Nucleus accumbens (tissue), 56 donors: ENCODE measurements around the gene TRNP1.

Experiments
- DNase-seq, 56 donors: peaks; one replicate each; lab custom pipeline; 2025; lab: John Stamatoyannopoulos, UW

TRNP1 gene

DNA sequence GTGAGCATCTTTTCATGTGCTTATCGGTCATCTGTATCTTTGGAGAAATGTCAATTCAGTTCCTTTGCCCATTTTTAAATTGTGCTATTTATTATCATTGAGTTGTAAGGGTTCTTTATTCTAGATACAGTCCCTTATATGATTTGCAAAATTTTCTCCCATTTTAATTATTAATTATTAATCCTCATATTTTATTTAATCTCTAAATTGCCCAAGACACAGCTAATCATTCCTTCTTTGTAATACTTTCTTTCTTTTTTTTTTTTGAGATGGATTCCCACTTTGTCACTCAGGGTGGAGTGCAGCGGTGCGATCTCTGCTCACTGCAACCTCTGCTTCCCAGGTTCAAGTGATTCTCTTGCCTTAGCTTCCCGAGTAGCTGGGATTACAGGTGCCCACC, 32.2 kb downstream of the TRNP1 start:
- no peak for DNase-seq

GRCh38 chr1:27026621-27027574, 33.4 kb downstream of the TRNP1 start:
- DNase-seq = no peak

DNA sequence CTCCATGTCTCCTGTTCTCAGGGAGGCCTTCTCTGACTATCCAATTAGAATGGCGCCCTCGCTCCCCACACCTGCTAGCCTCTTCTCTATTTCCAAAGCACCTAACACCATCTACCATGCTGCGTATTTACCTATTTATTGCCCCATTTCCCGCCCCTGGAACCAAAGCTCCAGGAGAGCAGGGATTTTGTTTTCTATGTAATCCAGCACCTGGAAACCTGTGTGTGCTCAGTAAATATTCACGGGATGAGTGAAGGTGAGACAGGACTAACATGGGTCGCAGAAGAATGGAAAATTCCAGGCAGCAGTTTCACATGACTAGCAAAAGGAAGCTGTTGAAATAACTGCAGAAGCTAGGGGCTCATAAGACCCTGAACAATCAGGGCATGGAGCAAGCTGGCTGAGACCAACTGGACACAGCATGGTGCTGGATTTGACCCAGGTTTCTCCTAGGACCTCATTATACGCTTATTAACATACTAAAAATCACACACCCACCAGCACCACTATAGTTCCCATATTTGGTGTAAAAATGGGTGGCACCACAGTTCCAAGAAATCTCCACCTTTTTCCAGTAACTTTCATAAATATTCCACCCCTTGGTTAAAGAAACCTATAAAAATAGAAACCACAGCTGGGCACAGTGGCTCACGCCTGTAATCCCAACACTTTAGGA, 34.2 kb downstream of the TRNP1 start:
- DNase-seq = no peak

GRCh38 chr1:27029517-27029916, 36.0 kb downstream of the TRNP1 start:
- DNase-seq = no peak

DNA sequence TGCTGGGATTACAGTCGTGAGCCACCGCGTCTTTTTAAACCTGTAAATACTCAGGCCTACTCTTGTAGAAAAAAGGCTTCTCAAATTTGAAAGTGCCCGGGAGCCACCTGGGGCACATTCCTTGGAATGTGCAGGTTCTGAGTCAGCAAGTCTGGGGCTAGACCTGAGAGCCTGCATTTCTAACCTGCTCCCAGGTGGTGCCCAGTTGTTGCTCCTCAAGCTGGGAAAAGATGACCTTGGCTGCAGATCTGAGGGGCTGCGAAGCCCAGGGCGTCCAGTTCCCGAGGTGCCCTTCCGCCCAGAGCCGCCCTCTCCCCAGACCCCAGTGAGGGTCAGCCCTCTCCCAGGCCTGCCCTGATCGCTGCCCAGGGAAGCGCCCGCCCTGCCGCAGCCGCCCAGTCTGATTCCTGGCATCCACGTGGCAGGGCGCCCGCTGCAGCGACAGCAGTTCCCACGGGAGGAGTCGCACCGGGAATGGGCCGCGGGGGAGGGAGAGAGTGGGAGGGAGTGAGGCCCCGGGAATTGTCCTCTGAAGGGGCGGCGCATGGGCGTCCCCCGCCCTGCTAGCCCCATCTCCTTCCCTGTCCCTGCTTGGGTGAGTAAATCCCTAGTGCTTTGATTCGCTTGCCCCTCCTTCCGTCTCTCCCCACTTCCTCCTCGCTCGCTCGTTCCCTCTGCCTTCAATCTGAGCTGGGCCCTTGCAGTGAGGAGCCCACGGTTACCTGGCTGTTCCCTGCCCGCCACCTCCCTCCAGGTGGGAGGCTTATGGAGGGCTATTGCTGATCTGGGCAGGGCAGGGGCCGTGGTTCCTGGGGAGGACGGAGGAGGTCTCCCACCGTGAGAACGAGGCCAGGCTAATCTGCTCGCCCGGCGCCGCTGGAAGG, 38.0 kb downstream of the TRNP1 start:
- DNase-seq = peak in 43 of 56 donors; percentile 2 to 82 (median 34)

DNA sequence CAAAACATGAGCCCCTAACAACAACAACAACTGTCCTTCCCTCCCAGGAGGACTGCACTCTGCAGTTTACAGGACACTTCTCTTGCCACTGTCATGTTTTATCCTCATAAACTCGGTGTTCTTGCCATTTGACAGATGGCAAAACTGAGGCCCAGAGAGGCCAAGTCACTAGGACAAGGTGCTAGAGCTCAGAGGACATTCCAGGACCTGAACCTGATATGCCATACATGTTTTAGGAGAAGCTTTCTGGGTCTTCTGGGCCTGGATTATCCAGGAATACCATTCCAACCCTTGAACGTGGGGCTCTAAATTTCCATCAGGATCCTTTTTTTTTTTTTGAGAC, 38.6 kb downstream of the TRNP1 start:
- no peak for DNase-seq

DNA sequence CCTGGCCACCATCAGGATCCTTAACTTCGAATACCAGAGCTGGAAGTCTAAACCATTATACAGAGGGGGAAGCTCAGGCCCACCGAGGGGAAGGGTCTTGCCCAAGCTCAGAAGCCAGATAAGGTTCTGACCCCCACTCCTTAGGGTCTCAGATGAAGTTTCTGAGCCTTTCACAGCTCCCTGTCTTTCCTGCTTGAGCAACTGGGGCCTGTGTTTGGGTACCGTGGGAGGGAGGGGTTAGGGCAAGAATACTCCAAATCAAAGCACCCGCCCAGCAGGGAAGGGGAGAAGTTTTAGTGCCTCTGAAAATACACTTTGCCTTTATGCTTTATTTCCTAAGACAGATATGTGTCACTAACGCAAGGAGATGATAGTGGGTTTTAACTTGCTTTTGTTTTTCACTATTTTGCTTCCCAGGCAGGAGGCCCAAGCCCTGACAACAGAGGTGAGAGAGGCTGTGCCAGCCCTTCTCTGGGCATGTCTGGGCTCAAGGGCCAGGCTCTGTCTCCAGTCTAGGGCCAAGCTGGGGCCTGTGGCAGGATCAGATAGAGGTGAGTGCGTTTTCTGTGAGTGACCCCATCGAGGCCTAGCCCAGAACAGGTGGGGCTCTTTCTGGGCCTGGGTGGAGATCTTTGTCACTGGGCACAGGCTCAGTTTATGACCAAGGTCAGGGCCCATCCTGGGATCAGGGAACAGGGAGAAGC, 39.7 kb downstream of the TRNP1 start:
- no peak for DNase-seq

DNA sequence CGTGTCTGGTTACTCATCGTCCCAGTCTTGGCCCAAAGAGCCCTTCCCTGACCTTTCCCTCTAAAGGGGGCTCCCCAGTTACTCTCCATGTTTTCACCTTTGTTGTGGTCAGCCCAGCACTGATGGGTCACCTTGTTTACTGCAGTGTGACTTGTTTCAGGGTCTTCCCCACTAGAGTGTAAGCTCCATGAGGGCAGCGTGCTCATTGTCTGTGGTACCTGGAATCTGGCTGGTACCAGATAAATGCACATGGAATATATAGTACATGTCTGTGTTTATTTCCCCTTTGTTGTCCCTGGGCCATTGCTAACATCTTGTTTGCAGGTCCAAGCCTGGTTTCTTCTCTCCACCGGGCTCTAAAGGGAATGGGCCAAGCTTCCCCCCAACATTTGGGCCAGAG, 41.9 kb downstream of the TRNP1 start:
- DNase-seq = no peak

DNA sequence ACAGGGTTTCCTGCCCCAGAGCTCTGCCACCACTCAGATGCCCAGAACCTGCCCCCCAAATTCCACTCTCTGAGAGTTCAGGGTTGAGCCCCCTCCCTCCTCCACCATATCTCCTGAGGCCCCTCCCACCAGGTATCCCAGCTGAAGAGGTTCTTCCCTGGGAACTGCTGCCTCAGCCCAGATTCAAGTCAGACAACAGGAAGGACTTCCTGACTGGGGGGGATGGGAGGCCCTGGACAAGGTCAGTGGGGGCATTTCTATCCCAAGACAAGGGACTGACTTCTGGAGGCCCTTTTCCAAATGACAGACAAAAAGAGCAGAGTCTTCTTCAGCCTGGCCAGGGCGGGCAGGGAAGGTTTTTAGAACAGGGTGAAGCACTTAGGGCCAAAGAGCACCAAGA, 43.2 kb downstream of the TRNP1 start:
- no peak for DNase-seq

GRCh38 chr1:27037518-27037917, 44.0 kb downstream of the TRNP1 start:
- DNase-seq = no peak

- DNase-seq = no peak
Measured at GRCh38 chr1:27038020-27038419, 44.5 kb downstream of the TRNP1 start.

- DNase-seq = no peak
Measured at GRCh38 chr1:27042670-27043069, 49.2 kb downstream of the TRNP1 start.

DNA sequence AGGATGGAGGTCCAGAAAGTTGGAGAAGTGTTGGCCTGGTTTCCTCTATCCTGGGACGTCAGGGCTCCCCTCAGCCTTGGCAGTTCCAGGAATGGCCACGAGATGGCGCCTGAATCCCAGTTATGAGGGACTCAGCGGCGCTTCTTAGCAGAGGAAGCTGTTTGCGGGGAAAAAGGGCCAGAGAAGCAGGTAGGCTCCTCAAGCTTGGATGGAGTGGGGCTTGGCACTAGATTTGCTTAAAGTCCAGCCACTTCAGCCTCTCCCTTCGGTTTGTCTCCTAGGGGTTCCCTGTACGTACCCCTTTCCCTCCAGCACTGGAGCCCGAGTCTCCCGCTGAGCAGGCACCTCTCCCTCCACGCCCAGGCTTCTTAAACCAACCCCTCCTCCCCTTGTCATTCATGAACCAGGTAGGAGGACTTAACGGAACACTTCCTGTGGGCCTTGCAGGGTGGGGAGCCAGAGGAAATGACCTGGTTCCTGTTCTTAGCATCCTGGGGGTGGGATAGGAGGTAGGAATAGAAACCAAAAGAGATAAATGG, 51.2 kb downstream of the TRNP1 start:
- peak in 53 of 56 donors; percentile 6 to 92 (median 69) for DNase-seq

GRCh38 chr1:27045973-27046558, 52.6 kb downstream of the TRNP1 start:
- peak in 43 of 56 donors; percentile 1 to 66 (median 20) for DNase-seq

DNA sequence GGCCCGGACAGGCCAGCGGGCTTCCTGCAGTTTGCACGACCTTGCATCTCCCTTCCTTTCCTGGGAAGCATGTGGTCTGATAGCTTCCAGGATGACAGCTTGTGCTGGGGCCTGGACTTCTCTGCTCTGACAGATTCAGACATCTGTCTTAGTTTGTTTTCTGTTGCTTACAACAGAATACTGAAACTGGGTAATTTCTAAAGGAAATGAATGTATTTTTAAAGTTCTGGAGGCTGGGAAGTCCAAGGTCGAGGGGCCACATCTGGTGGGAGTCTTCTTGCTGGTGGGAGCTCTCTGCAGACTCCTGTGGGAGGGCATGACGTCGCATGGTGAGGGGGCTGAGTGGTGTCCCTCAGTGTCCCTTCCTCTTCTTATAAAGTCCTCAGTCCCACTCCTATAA, 54.4 kb downstream of the TRNP1 start:
- no peak for DNase-seq

DNA sequence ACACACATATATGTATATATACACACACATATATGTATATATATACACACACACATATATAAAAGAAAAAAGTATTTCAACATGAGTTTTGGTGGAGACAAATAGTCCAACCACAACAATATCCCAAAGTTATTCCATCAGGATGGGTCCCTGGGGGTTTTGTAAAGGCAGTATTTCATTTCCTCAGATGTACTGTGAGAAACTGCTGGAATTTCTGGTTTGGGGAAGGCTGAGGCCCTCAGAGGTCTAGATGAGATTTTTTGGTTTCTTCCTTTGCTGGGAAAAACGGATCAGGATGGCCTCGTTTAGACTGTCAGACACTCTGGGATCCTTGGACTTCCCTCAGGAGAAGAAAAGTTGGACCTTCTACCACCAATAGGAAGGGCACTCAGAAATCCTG, 55.6 kb downstream of the TRNP1 start:
- no peak for DNase-seq

DNA sequence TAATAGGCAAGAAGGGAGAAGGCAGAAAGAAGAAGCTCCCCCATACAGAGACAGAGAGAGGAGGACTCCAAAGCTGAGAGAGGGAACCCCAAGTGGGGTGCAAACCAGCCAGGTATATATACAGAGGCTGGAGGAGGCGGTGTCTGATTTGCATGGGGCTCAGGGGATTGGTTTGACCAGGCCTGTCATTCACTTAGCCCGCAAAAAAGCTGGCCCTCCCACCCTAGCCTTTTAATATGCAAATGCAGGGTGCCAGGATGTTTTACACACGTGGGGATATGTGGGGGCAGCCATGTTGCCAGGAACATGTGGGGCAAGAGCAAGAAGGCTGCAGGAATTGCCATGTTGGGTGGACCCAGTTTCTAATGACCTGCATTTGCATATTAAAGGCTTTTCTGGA, 56.1 kb downstream of the TRNP1 start:
- DNase-seq = no peak
